ENCODE results near the gene MIF4GD.

MIF4GD gene

GRCh38 chr17:75238684-75239191 is 32.3 kb downstream of the MIF4GD start:
- DNase-seq (ENCODE audit: low read depth, low spot score), result no peak
- no peak overlapping the region for H3K27ac ChIP-seq

- H3K27ac ChIP-seq, result no peak overlapping the region
- no peak for DNase-seq (ENCODE audit: low read depth, low spot score)
Observed at GRCh38 chr17:75238020-75238580, 32.9 kb downstream of the MIF4GD start.

GRCh38 chr17:75237100-75238014 is 33.7 kb downstream of the MIF4GD start:
- no peak overlapping the region for H3K27ac ChIP-seq

GRCh38 chr17:75232786-75233185 is 38.2 kb downstream of the MIF4GD start:
- no peak overlapping the region for H3K27ac ChIP-seq
- DNase-seq (ENCODE audit: low read depth, low spot score), result no peak

More at GRCh38 chr17:75237100-75238014, 33.7 kb downstream of the MIF4GD start:
- DNase-seq (ENCODE audit: low read depth, low spot score), result no peak

- no peak for DNase-seq (ENCODE audit: low read depth, low spot score)
- H3K27ac ChIP-seq, result no peak overlapping the region
Observed at GRCh38 chr17:75231741-75232464, 39.1 kb downstream of the MIF4GD start.

- DNase-seq (ENCODE audit: low read depth, low spot score), result no peak
- no peak overlapping the region for H3K27ac ChIP-seq
Observed at GRCh38 chr17:75231071-75231470, 40.0 kb downstream of the MIF4GD start.

- no peak overlapping the region for H3K27ac ChIP-seq
- no peak for DNase-seq (ENCODE audit: low read depth, low spot score)
Observed at GRCh38 chr17:75228847-75229246, 42.2 kb downstream of the MIF4GD start.

GRCh38 chr17:75228305-75228704 is 42.7 kb downstream of the MIF4GD start:
- DNase-seq (ENCODE audit: low read depth, low spot score), result no peak
- no peak overlapping the region for H3K27ac ChIP-seq

GRCh38 chr17:75227729-75228128 is 43.3 kb downstream of the MIF4GD start:
- no peak overlapping the region for H3K27ac ChIP-seq

GRCh38 chr17:75225016-75225415 is 46.0 kb downstream of the MIF4GD start:
- no peak overlapping the region for H3K27ac ChIP-seq
- no peak for DNase-seq (ENCODE audit: low read depth, low spot score)

More at GRCh38 chr17:75227729-75228128, 43.3 kb downstream of the MIF4GD start:
- DNase-seq (ENCODE audit: low read depth, low spot score), result no peak

- no peak overlapping the region for H3K27ac ChIP-seq
- DNase-seq (ENCODE audit: low read depth, low spot score), result no peak
Observed at GRCh38 chr17:75219815-75220214, 51.2 kb downstream of the MIF4GD start.

GRCh38 chr17:75218131-75218530 is 52.9 kb downstream of the MIF4GD start:
- H3K27ac ChIP-seq, result no peak overlapping the region

More at GRCh38 chr17:75218131-75218530, 52.9 kb downstream of the MIF4GD start:
- no peak for DNase-seq (ENCODE audit: low read depth, low spot score)

Measured in epithelial cell of prostate (primary cell).